ACC112 (cell line): ENCODE measurements around the gene MMEL1.

Source experiments
- H2AFZ ChIP-seq: fragments of 200-600 bp; sonication (generic); one replicate; pipeline ENCODE4 v1.6.0; 2017; ENCODE audit warnings: antibody characterized with exemption, low read length; ENCODE audit not compliant: unreplicated experiment
- H3K27ac ChIP-seq: fragments of 200-600 bp; sonication (generic); 2 replicates; pipeline ENCODE4 v1.5.1; 2014; ENCODE audit warnings: low read depth, mild to moderate bottlenecking, antibody characterized with exemption, low read length, moderate library complexity
- H3K27me3 ChIP-seq: fragments of 200-600 bp; sonication (generic); 2 replicates; pipeline ENCODE4 v1.6.1; 2014; ENCODE audit warnings: mild to moderate bottlenecking, antibody characterized with exemption, low read length, moderate library complexity, mixed read lengths; ENCODE audit not compliant: insufficient read depth
- H3K36me3 ChIP-seq: fragments of 200-600 bp; sonication (generic); 2 replicates; pipeline ENCODE4 v1.6.1; 2016; ENCODE audit warnings: mild to moderate bottlenecking, antibody characterized with exemption, low read length, moderate library complexity, mixed read lengths; ENCODE audit not compliant: insufficient read depth
- H3K4me1 ChIP-seq: fragments of 200-600 bp; sonication (generic); one replicate; pipeline ENCODE4 v1.6.1; 2016; ENCODE audit warnings: low read length, mixed read lengths; ENCODE audit not compliant: insufficient read depth, unreplicated experiment, control insufficient read depth
- H3K4me3 ChIP-seq: fragments of 200-600 bp; sonication (generic); 2 replicates; pipeline ENCODE4 v1.5.1; 2014; ENCODE audit warnings: mild to moderate bottlenecking, low read depth, low read length
- H3K79me2 ChIP-seq: fragments of 200-600 bp; sonication (generic); one replicate; pipeline ENCODE4 v1.6.0; 2016; ENCODE audit warnings: low read length; ENCODE audit not compliant: control insufficient read depth, unreplicated experiment, insufficient read depth

Gene MMEL1

DNA sequence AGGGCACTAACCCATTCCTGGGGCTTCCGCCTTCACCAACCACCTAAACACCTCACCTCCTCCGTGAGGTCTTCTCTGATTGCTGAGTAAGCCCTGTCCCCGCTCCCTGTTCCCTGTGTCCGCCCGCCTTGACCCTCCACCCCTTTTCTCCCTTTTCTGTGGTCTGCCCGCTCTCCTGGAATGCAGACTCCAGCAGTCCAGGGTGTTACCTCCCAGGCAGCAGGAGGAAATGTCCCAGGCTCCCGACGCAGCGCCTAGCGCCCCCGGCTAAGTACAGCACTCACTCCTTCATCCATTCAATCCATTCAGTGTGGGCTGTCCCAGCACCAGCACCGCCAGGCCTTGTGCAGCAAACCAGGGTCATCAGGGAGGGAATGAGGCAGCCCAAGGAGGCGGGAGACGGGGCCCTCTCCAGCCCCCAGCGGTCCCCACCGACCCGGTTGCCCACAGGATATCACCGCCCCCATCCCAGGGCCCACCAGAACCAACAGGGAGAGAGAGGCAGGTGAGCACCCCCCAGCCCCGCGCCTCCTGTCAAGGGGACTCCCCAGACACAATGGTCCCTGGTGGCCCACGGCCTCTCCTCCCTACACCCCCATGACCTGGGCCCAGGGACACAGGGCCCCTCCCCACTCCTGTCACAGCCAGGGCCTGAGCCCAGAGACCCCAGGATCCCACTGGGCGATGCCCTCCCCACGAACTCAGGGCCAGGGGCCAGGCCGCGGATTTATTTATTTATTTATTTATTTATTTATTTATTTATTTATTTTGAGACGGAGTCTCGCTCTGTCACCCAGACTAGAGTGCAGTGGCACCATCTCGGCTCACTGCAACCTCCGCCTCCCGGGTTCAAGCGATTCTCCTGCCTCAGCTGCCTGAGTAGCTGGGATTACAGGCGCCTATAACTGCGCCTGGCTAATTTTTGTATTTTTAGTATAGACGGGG, 66.4 kb downstream of the MMEL1 start:
- Histone ChIP-seq H3K27me3 (peaks cover 8% of the 10 kb centered on the region; the same call in 1 of the 2 replicates), H3K36me3 (no peaks in the 10 kb centered on the region), H2AFZ (no peak overlapping the region), H3K79me2 (no peaks in the 10 kb centered on the region), H3K4me3 (no peak overlapping the region), H3K27ac (no peak overlapping the region), H3K4me1 (no peaks in the 10 kb centered on the region)

GRCh38 chr1:2564815-2565374, 67.9 kb downstream of the MMEL1 start:
- H3K27ac ChIP-seq, result no peak overlapping the region
- H3K27me3 ChIP-seq, result no peaks in the 10 kb centered on the region; the same call in 1 of the 2 replicates
- no peaks in the 10 kb centered on the region for H3K36me3 ChIP-seq
- no peaks in the 10 kb centered on the region for H3K79me2 ChIP-seq
- no peak overlapping the region for H3K4me3 ChIP-seq
- H3K4me1 ChIP-seq, result no peaks in the 10 kb centered on the region
- no peak overlapping the region for H2AFZ ChIP-seq

GRCh38 chr1:2564006-2564814, 68.6 kb downstream of the MMEL1 start:
- Histone ChIP-seq H3K4me1 (no peaks in the 10 kb centered on the region), H3K4me3 (no peak overlapping the region), H3K27me3 (no peaks in the 10 kb centered on the region; the same call in 1 of the 2 replicates), H2AFZ (no peak overlapping the region), H3K36me3 (no peaks in the 10 kb centered on the region), H3K27ac (no peak overlapping the region), H3K79me2 (no peaks in the 10 kb centered on the region)

GRCh38 chr1:2563205-2563604, 69.6 kb downstream of the MMEL1 start:
- no peak overlapping the region for H3K4me3 ChIP-seq
- no peaks in the 10 kb centered on the region for H3K27me3 ChIP-seq
- no peak overlapping the region for H3K27ac ChIP-seq
- no peaks in the 10 kb centered on the region for H3K36me3 ChIP-seq
- no peaks in the 10 kb centered on the region for H3K4me1 ChIP-seq
- H2AFZ ChIP-seq, result no peak overlapping the region
- H3K79me2 ChIP-seq, result no peaks in the 10 kb centered on the region

- no peaks in the 10 kb centered on the region for H3K27me3 ChIP-seq
- H3K4me3 ChIP-seq, result no peak overlapping the region
- H3K4me1 ChIP-seq, result peaks cover 1% of the 10 kb centered on the region
Measured at GRCh38 chr1:2561898-2562895, 70.6 kb downstream of the MMEL1 start.

DNA sequence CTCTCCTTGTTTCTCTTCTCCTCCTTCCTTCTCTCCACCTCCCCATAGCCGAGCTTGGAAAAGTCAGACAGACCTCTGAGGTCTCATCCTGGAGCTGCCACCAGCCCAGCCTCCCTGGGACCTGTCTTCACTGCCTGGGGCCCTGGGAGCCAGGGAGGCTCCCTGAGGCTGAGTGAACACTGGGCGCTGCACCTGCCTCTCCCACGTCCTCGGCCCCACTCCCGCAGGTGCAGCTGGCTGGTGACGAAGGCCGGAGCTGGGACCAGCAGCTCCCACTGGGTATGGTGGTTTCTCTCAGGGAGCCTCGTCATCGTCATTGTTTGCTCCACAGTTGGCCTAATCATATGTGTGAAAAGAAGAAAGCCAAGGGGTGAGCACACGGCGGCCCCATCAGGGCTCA, 71.4 kb downstream of the MMEL1 start:
- no peaks in the 10 kb centered on the region for H3K27me3 ChIP-seq
- H3K4me1 ChIP-seq, result peaks cover 6% of the 10 kb centered on the region
- H3K36me3 ChIP-seq, result no peaks in the 10 kb centered on the region
- no peak overlapping the region for H3K27ac ChIP-seq
- no peak overlapping the region for H3K4me3 ChIP-seq
- no peak overlapping the region for H2AFZ ChIP-seq
- no peaks in the 10 kb centered on the region for H3K79me2 ChIP-seq

More at GRCh38 chr1:2561898-2562895, 70.6 kb downstream of the MMEL1 start:
- H2AFZ ChIP-seq, result no peak overlapping the region
- no peak overlapping the region for H3K27ac ChIP-seq
- no peaks in the 10 kb centered on the region for H3K36me3 ChIP-seq
- no peaks in the 10 kb centered on the region for H3K79me2 ChIP-seq

DNA sequence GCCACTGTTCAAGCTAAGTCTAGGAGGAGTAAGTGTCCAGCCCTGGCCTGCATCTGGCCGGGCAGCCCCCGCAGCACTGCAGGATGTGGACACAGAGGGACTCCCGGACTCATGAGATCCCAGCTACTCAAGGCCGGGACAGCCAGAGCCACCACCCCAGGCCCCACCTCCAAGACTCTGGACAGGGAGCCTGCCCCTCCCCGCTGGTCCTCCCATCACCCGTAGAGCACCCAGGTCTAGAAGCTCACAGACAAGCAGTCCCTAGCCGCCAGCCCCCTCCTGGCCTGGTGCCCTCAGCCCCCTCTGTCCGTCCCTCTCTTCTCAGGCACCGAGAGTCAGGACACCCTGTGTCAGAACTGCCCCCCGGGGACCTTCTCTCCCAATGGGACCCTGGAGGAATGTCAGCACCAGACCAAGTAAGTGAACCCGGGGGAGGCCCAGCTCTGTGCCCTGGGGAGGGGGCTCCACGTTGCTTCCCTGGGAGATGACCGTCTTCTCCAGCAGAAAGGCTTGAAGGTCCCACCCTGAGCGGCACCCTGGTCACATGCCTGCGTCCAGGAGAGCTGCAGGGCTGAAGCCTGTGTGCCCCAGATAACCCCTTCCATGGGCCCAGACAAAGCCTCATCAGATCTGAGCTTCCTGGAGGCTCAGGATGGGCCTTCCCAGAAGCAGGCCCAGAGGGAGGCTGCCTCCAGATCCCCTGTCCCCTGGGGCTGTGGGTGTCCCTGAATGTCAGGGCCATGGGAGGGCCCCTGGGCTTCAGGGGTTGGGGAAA, 72.3 kb downstream of the MMEL1 start:
- Histone ChIP-seq H3K4me3 (no peak overlapping the region), H3K36me3 (no peaks in the 10 kb centered on the region), H2AFZ (no peak overlapping the region), H3K79me2 (no peaks in the 10 kb centered on the region), H3K27ac (no peak overlapping the region), H3K27me3 (no peaks in the 10 kb centered on the region), H3K4me1 (peaks cover 9% of the 10 kb centered on the region)

GRCh38 chr1:2559509-2560298, 73.1 kb downstream of the MMEL1 start:
- Histone ChIP-seq H3K27ac (no peak overlapping the region), H3K4me3 (no peak overlapping the region), H3K27me3 (no peaks in the 10 kb centered on the region), H3K79me2 (no peaks in the 10 kb centered on the region), H3K4me1 (peaks cover 9% of the 10 kb centered on the region), H3K36me3 (no peaks in the 10 kb centered on the region), H2AFZ (no peak overlapping the region)

DNA sequence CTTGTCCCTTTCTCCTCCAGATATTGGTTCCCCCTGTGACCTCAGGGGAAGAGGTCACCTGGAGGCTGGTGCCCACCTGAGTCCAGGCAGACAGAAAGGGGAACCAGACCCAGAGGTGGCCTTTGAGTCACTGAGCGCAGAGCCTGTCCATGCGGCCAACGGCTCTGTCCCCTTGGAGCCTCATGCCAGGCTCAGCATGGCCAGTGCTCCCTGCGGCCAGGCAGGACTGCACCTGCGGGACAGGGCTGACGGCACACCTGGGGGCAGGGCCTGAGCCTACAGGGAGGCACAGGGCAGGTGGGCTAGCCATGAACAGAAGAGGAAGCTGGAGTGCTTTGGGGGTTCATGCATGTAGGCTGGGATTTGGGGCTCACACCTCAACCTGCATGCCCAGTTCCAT, 74.0 kb downstream of the MMEL1 start:
- Histone ChIP-seq H3K4me1 (peaks cover 9% of the 10 kb centered on the region), H3K27ac (no peak overlapping the region), H2AFZ (no peak overlapping the region), H3K4me3 (no peak overlapping the region), H3K79me2 (no peaks in the 10 kb centered on the region), H3K27me3 (no peaks in the 10 kb centered on the region), H3K36me3 (no peaks in the 10 kb centered on the region)
